ENCODE measurements around the gene MAGI2.

MAGI2 gene

DNA sequence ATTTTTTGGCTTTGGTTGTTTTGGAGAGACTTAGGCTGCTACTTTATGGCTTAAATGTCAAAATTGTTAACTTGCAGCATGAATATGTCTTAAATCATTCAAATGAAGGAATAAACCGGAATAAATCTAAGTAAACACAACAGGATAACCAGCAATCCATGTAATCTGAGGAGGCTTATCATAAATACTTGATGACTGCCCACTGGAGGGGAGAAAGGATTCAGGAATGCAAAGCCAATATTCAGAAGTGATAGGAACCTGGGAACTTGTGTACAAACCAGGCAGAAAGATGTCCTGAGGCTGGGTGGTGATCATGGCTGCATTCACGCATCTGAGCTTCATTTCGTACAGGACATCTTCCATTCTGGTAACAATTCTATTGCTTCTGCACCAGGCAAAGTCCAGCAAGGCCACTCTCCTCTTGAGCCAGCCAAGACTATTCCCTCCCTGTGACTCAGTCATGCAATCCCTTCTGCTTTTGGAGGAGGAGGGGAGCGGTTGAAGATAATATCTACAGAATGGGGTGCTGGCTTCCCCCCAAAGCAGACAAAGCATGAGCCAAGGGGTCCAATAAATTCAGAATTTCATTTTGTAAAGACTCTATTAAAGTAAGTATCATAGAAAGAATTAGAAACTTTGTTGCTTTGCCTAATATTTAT is 1280.4 kb downstream of the MAGI2 start:
- Histone ChIP-seq H3K4me3 (ENCODE audit: low read depth in 1 of 2, low read length in 1 of 2) (no peak overlapping the region), H3K4me1 (ENCODE audit: control insufficient read depth in 1 of 2, insufficient read depth in 1 of 2, low read depth in 1 of 2, low read length in 1 of 2) (no peaks in the 10 kb centered on the region), H3K9me3 (no peaks in the 10 kb centered on the region), H3K27ac (no peak overlapping the region), H3K27me3 (no peaks in the 10 kb centered on the region), H3K36me3 (no peaks in the 10 kb centered on the region)
- TF ChIP-seq CTCF (IDR thresholded peaks at IDR 0.05), result no peak

- no peak for TF ChIP-seq CTCF (IDR thresholded peaks at IDR 0.05)
- Histone ChIP-seq H3K4me3 (ENCODE audit: low read depth in 1 of 2, low read length in 1 of 2) (no peak overlapping the region), H3K4me1 (ENCODE audit: control insufficient read depth in 1 of 2, insufficient read depth in 1 of 2, low read depth in 1 of 2, low read length in 1 of 2) (no peaks in the 10 kb centered on the region), H3K27me3 (no peaks in the 10 kb centered on the region), H3K9me3 (no peaks in the 10 kb centered on the region), H3K36me3 (no peaks in the 10 kb centered on the region), H3K27ac (no peak overlapping the region)
Measured at GRCh38 chr7:78172267-78172757, 1281.2 kb downstream of the MAGI2 start.

GRCh38 chr7:78171398-78171797 is 1282.1 kb downstream of the MAGI2 start:
- Histone ChIP-seq H3K4me3 (ENCODE audit: low read depth in 1 of 2, low read length in 1 of 2) (no peak overlapping the region), H3K36me3 (no peaks in the 10 kb centered on the region), H3K9me3 (no peaks in the 10 kb centered on the region), H3K4me1 (ENCODE audit: control insufficient read depth in 1 of 2, insufficient read depth in 1 of 2, low read depth in 1 of 2, low read length in 1 of 2) (no peaks in the 10 kb centered on the region), H3K27me3 (no peaks in the 10 kb centered on the region), H3K27ac (no peak overlapping the region)
- TF ChIP-seq CTCF (IDR thresholded peaks at IDR 0.05), result no peak

DNA sequence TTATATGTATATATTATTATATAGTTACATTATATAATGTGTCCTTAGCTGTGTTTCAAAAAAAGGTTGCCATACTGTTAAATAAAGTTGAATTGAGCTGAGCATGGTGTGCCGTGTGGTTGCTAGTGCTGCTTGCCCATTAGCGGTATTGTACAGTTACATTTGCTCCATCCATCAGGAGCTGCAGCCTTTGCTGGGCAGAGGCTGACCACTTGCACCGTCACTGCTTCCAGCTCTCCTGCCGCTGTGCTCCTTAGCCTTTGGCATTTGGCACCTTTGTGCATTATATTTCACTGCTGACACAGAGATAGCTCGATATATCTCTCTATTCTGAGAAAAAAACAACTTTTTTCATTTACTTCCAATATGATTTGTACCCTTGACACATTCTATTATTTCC is 1282.7 kb downstream of the MAGI2 start:
- Histone ChIP-seq H3K27me3 (no peaks in the 10 kb centered on the region), H3K36me3 (no peaks in the 10 kb centered on the region), H3K4me1 (ENCODE audit: control insufficient read depth in 1 of 2, insufficient read depth in 1 of 2, low read depth in 1 of 2, low read length in 1 of 2) (no peaks in the 10 kb centered on the region), H3K27ac (no peak overlapping the region), H3K4me3 (ENCODE audit: low read depth in 1 of 2, low read length in 1 of 2) (no peak overlapping the region), H3K9me3 (no peaks in the 10 kb centered on the region)
- no peak for TF ChIP-seq CTCF (IDR thresholded peaks at IDR 0.05)

DNA sequence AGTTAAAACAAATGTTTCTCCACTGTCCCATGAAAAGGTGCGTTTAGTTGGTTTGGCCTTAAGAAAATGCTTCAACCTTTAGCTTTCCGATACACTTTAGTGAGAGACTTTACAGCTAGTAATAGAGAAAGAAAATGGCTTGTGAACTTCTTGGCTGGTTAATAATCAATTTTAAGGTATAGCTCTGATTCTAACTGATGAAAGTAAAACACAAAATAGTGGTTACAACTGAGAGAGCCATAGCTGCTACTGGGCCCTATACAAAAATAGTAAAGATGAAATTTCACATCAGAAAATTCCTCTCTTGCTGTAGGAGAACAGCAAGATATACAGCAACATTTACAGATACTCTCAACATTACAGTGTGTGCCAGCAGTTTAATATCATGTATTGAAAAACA is 1283.5 kb downstream of the MAGI2 start:
- H3K4me3 ChIP-seq (ENCODE audit: low read depth in 1 of 2, low read length in 1 of 2), result no peak overlapping the region
- no peaks in the 10 kb centered on the region for H3K4me1 ChIP-seq (ENCODE audit: control insufficient read depth in 1 of 2, insufficient read depth in 1 of 2, low read depth in 1 of 2, low read length in 1 of 2)
- no peaks in the 10 kb centered on the region for H3K36me3 ChIP-seq
- no peak for TF ChIP-seq CTCF (IDR thresholded peaks at IDR 0.05)
- no peak overlapping the region for H3K27ac ChIP-seq
- H3K27me3 ChIP-seq, result no peaks in the 10 kb centered on the region
- no peaks in the 10 kb centered on the region for H3K9me3 ChIP-seq

Data from neutrophil (primary cell).